MV-4-11 (cell line): ENCODE data around the gene ZNF276.
A peak's percentile ranks its signal among the peaks of the same experiment; 100 is the strongest.
"Not testable (repeated sequence)": the region's sequence is repeated elsewhere in the genome, so short reads cannot be mapped to it uniquely, and the experiment has no call there.

ENCODE experiments used
- DNase-seq: peaks from one replicate; lab custom pipeline; 2025; lab: John Stamatoyannopoulos, UW

Gene ZNF276

DNA sequence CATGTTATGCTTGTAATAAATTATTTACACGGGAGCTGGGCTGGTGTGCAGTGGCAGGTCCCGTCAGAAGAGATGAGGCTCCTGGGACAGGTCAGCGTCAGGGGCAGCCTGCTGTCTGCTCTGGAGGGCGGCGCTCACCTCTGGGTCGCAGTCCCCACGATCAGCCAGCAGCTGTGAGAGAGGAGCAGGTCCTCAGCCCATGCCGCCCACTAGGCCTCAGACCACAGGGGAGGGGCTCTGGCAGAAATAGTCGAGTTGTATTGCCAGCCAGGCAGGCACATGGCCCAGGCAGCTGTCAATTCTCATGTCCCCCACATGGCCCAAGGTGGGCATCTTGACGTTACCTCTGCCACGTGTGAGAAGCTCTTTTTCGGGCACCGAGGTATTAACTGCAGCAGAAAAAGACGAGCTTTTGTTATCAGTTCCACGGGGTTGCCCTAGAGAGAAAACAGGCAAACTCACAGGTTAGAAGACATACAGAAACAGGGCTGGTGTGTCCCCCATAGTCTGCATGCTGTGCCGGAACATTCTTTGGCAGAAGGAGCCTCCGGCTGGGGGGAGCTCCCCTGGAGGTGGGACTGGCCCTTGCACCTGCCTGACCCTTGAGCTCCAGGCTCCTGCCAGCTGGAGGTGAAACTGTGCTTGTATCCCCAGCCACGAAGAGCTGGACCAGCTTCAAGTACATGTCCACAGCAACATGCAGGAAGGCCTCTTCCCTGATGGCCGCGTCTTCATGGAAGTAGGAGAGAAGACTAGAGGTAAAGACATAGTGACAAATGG lies 17.4 kb downstream of the ZNF276 start:
- DNase-seq: no peak

DNA sequence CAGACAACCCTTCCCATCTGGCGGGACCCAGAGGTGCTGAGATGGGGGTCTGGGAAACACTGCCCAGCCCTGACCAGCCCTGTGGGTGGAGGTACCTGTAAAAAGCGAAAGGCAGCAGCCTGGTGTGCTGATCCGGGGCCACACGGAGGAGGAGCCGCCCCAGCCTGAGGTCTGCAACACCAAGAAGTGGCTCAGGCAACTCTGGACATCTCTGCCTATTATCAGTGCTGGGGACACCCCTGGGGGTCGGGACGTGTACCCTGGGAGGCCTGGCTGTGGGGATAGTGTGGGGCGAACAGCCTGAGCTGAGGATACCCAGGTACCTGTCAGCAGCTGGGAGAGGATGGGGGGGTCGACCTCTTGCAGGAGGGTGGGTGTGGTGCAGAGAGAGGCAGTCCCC lies 18.0 kb downstream of the ZNF276 start:
- DNase-seq: no peak

GRCh38 chr16:89741342-89742014 lies 20.1 kb downstream of the ZNF276 start:
- peak; percentile 37 for DNase-seq

DNA sequence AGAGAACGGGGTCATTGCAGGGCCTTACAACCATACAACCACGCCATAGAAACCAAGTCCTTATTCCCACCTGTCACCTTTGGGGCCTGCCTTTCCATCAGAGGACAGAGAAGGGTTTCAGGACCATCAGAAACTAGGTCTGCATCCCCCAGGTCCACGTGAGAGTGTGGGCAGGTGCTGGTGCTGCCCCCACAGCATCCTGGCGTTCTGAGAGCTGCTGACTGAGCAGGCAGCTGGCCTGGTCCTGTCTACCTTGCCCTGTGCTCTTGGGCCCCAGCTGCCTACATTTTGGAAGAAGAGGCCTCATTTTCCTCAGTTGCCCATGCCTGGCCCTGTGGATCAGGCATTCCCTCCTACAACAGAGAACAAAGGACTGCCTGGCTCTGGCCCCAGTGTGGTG lies 21.6 kb downstream of the ZNF276 start:
- DNase-seq: no peak

DNA sequence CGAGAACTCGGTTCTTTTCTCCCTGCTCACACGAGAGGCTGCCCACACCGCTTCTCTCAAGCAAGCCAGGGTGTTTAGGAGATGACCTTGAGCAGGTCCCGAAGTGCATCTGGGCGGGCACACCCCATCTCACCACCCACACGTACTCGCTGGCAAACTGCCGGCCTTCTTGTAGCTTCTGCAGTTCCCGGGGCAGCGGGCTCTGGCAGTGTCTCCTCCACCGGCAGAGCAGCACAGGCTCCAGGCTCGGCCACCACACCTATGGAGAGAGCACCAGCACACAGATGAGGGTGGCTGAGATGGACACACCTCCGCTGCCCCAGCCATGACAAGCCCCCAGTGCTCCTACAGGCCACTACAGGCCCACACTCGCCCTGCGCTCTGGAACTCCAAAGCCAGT lies 23.5 kb downstream of the ZNF276 start:
- DNase-seq: no peak

GRCh38 chr16:89746043-89746442 lies 24.7 kb downstream of the ZNF276 start:
- no peak for DNase-seq

DNA sequence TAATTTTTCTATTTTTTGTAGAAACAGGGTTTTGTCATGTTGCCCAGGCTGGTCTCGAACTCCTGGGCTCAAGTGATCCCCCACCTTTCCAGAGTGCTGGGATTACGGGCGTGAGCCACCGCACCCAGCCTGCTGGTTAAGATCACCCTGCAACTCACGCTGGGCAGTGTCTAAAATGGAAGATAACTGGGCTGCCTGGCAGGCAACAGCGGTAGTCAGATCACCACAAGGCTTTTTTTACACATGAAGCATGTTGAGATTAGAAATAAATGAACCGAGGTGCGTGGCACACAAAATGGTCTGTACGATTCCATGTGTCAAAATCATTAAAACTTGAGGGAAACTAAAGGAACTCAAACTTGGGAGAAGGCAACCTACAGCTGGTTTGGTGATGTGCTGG lies 26.7 kb downstream of the ZNF276 start:
- no peak for DNase-seq

DNA sequence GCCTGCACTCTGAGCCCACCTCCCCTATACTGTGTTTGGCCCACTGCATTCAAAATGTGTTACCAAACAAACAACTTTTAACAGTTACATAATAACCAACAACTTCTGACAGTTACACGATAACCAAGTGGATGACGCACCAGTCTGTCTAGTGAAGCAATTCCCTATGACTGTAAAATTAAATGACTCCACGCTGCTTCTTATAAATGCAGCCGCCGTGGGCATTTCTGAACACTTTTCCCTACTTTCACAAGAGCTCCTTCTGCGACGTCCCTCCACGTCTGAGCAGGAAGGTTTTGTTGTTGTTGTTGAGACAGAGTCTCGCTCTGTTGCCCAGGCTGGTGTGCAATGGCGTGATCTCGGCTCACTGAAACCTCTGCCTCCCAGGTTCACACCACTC lies 27.6 kb downstream of the ZNF276 start:
- DNase-seq: no peak

GRCh38 chr16:89749637-89750036 lies 28.3 kb downstream of the ZNF276 start:
- peak; percentile 84 for DNase-seq

GRCh38 chr16:89759746-89760340 lies 38.5 kb downstream of the ZNF276 start:
- no peak for DNase-seq

GRCh38 chr16:89761304-89761922 lies 40.1 kb downstream of the ZNF276 start:
- DNase-seq: no peak

- DNase-seq: peak; percentile 94
These were observed 43.4 kb downstream of the ZNF276 start for GRCh38 chr16:89764711-89765201.

GRCh38 chr16:89765292-89765830 lies 44.0 kb downstream of the ZNF276 start:
- no peak for DNase-seq

GRCh38 chr16:89770367-89770766 lies 49.0 kb downstream of the ZNF276 start:
- no peak for DNase-seq

GRCh38 chr16:89775223-89775622 lies 53.9 kb downstream of the ZNF276 start:
- no peak for DNase-seq

- DNase-seq: not testable (repeated sequence)
These were observed 56.9 kb downstream of the ZNF276 start for GRCh38 chr16:89778211-89778610.

DNA sequence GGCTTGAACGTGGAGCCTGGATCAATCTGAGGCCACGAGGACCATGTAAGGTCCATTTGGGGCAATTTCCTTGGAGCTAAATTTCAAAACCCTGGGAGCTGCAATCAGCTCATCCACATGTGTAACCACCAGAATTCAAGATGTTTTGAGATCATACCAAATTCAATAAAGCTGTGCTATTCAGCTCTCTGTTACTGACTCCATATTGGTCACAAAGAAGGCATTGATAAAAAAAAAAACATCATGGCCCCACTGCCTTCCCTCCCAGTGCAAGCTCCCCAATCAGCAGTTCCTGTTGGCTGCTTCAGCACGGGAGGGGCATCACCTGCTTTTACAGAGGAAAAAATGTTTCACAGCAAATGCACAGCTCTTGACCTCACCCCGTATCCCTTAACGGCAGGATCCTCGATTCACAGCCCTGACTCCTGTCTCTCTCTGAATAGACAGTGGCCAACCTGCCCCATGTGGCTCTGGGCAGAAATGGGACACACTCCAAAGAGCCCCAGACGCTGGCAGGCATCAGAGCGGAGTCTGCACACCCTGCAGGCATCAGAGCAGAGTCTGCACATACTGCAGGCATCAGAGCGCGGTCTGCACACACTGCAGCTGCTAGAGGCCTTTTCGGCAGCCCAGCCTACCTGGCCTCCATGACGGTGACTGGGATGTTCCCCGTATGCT lies 58.0 kb downstream of the ZNF276 start:
- DNase-seq: no peak

GRCh38 chr16:89779909-89780305 lies 58.6 kb downstream of the ZNF276 start:
- no peak for DNase-seq

- no peak for DNase-seq
These were observed 61.2 kb downstream of the ZNF276 start for GRCh38 chr16:89782489-89782888.

- not testable (repeated sequence) for DNase-seq
These were observed 62.6 kb downstream of the ZNF276 start for GRCh38 chr16:89783952-89784351.

DNA sequence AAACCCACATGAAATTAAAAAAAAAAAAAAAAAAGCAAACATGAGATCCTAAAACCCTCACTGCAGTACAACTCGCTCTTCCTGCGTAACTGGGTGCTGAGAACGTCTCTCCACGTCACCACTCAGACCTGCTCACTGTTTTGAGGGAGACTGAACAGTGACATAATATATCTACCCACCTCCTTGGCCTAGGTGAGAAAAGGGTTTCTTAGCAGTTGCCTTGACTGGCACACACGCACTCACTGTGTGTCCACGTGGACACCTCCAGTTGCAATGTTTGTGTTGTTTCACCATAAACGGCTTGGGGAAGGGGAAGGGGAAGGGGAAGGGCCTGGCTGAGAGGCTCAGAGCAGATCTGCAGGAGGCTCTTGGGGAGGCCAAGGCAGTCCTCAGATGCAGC lies 63.1 kb downstream of the ZNF276 start:
- no peak for DNase-seq
